IMR-90 (cell line): ENCODE data around the gene SMIM44. TPM values are rescaled to one million over a fixed set of nuclear protein-coding genes. Genes with fewer than 3 reads are reported as not detected.

Experiments used
- ATAC-seq: fragments of 200-7000 bp; cut with Tn5 transposase; 2 replicates; pipeline ENCODE4 v1.9.1; 2020; ENCODE audit warnings: low read depth, mild to moderate bottlenecking, moderate library complexity
- BruUV-seq: library from RNA; stranded (reverse); fragments of 400-500 nt; replicated peaks from 2 replicates; lab custom pipeline; 2021; lab: Mats Ljungman, UMichigan
- CTCF ChIA-PET: fragments of 300-600 bp; formaldehyde crosslinking; extraction: SDS; loops from one replicate; lab custom pipeline; 2021; ENCODE audit warnings: antibody characterized with exemption; lab: Yijun Ruan, JAX
- POLR2A ChIA-PET: fragments of 300-600 bp; sonication (Branson Sonifier 250); formaldehyde crosslinking; loops from one replicate; lab custom pipeline; 2022; ENCODE audit warnings: antibody characterized with exemption; ENCODE audit not compliant: unreplicated experiment; lab: Charles Lee
- DNase-seq: peaks from one replicate; pipeline ENCODE4 v3.0.0; 2013
- H2AFZ ChIP-seq: replicated peaks from 2 replicates; pipeline ENCODE3; 2013; ENCODE audit warnings: low read length, mild to moderate bottlenecking; ENCODE audit not compliant: poor library complexity
- H2AK5ac ChIP-seq: 2 replicates; pipeline ENCODE4 v1.6.1; 2013; ENCODE audit warnings: low read depth, low read length, inconsistent platforms
- H2AK9ac ChIP-seq: replicated peaks from 2 replicates; pipeline ENCODE3; 2013; ENCODE audit warnings: mild to moderate bottlenecking, low read depth, low read length, moderate library complexity; ENCODE audit not compliant: poor library complexity
- H2BK120ac ChIP-seq: 2 replicates; pipeline ENCODE4 v1.6.1; 2013; ENCODE audit warnings: low read depth, low read length, inconsistent platforms
- H2BK15ac ChIP-seq: 3 replicates; pipeline ENCODE4 v1.6.1; 2013; ENCODE audit warnings: low read depth, low read length, inconsistent platforms
- H2BK20ac ChIP-seq: 2 replicates; pipeline ENCODE4 v1.6.1; 2013; ENCODE audit warnings: low read depth, mild to moderate bottlenecking, inconsistent platforms, low read length, moderate library complexity
- H2BK5ac ChIP-seq: 2 replicates; pipeline ENCODE4 v1.6.1; 2013; ENCODE audit warnings: mild to moderate bottlenecking, low read depth, low read length, inconsistent platforms; ENCODE audit not compliant: poor library complexity, severe bottlenecking
- H3K14ac ChIP-seq: replicated peaks from 2 replicates; pipeline ENCODE4 v1.6.1; 2013; ENCODE audit warnings: low read depth, low read length, inconsistent platforms
- H3K18ac ChIP-seq: 2 replicates; pipeline ENCODE4 v1.6.1; 2013; ENCODE audit warnings: low read depth, low read length, control low read depth
- H3K23ac ChIP-seq: 2 replicates; pipeline ENCODE4 v1.6.1; 2013; ENCODE audit warnings: low read depth, low read length, inconsistent platforms
- H3K27ac ChIP-seq: 2 replicates; pipeline ENCODE4 v1.5.1; 2013; ENCODE audit warnings: mild to moderate bottlenecking, control low read depth, low read length; ENCODE audit not compliant: insufficient read depth
- H3K27me3 ChIP-seq: 2 replicates; pipeline ENCODE4 v1.6.1; 2013; ENCODE audit warnings: low read length; ENCODE audit not compliant: control insufficient read depth, insufficient read depth
- H3K36me3 ChIP-seq: 2 replicates; pipeline ENCODE4 v1.6.1; 2013; ENCODE audit warnings: low read length, mixed read lengths; ENCODE audit not compliant: control insufficient read depth, insufficient read depth
- H3K4ac ChIP-seq: 2 replicates; pipeline ENCODE4 v1.6.1; 2013; ENCODE audit warnings: low read depth, low read length, inconsistent platforms
- H3K4me1 ChIP-seq: 2 replicates; pipeline ENCODE4 v1.6.1; 2013; ENCODE audit warnings: low read length, mixed read lengths; ENCODE audit not compliant: control insufficient read depth, insufficient read depth
- H3K4me2 ChIP-seq: 2 replicates; pipeline ENCODE4 v1.6.1; 2013; ENCODE audit warnings: low read depth, mild to moderate bottlenecking, control low read depth, low read length, moderate library complexity
- H3K4me3 ChIP-seq: 2 replicates; pipeline ENCODE4 v1.5.1; 2013; ENCODE audit warnings: low read depth, mild to moderate bottlenecking, control low read depth, low read length, moderate library complexity; ENCODE audit not compliant: insufficient read depth
- H3K56ac ChIP-seq: 2 replicates; pipeline ENCODE4 v1.6.1; 2013; ENCODE audit warnings: low read length, inconsistent platforms; ENCODE audit not compliant: insufficient read depth; ENCODE audit errors: extremely low read depth
- H3K79me1 ChIP-seq, 2 experiments: 2 replicates each; pipeline ENCODE4 v1.6.1; 2013; ENCODE audit warnings: low read length in 2 of 2, inconsistent platforms in 1 of 2, low read depth in 1 of 2
- H3K9ac ChIP-seq: 2 replicates; pipeline ENCODE4 v1.6.1; 2013; ENCODE audit warnings: low read depth, low read length, control low read depth
- H3K9me1 ChIP-seq: 2 replicates; pipeline ENCODE4 v1.6.1; 2013; ENCODE audit warnings: low read length, inconsistent platforms; ENCODE audit not compliant: insufficient read depth
- H3K9me3 ChIP-seq: 2 replicates; pipeline ENCODE4 v1.6.1; 2013; ENCODE audit warnings: low read length; ENCODE audit not compliant: control insufficient read depth, insufficient read depth
- H4K20me1 ChIP-seq: 2 replicates; pipeline ENCODE4 v1.6.1; 2013; ENCODE audit warnings: low read length, inconsistent platforms; ENCODE audit not compliant: insufficient read depth
- H4K5ac ChIP-seq: 2 replicates; pipeline ENCODE4 v1.6.1; 2013; ENCODE audit warnings: mild to moderate bottlenecking, low read depth, low read length, control low read depth
- H4K8ac ChIP-seq, 2 experiments: 2 replicates each; pipeline ENCODE4 v1.6.1; 2013; ENCODE audit warnings: low read depth in 2 of 2, low read length in 2 of 2, control low read depth in 1 of 2, inconsistent platforms in 1 of 2
- H4K91ac ChIP-seq: 2 replicates; pipeline ENCODE4 v1.6.1; 2013; ENCODE audit warnings: low read depth, low read length, inconsistent platforms; ENCODE audit not compliant: insufficient read depth
- BHLHE40 ChIP-seq: fragments of 150-350 bp; IDR thresholded peaks from 2 replicates; pipeline ENCODE4 v1.6.1; 2016; ENCODE audit warnings: mild to moderate bottlenecking, low read depth, low read length
- CEBPB ChIP-seq: IDR thresholded peaks from 2 replicates; pipeline ENCODE4 v1.6.1; 2012; ENCODE audit warnings: low read depth, low read length, improper control_type of control experiment
- CHD1 ChIP-seq: IDR thresholded peaks from 2 replicates; pipeline ENCODE4 v1.6.1; 2012; ENCODE audit warnings: low read depth, low read length, improper control_type of control experiment
- ELK1 ChIP-seq: fragments of 150-350 bp; IDR thresholded peaks from 2 replicates; pipeline ENCODE4 v1.6.1; 2016; ENCODE audit warnings: low read depth, mild to moderate bottlenecking, low read length, moderate library complexity, borderline replicate concordance
- FOS ChIP-seq: fragments of 150-350 bp; IDR thresholded peaks from 2 replicates; pipeline ENCODE4 v1.6.1; 2016; ENCODE audit warnings: low read depth, low read length
- MAFK ChIP-seq: IDR thresholded peaks from 2 replicates; pipeline ENCODE4 v1.6.1; 2012; ENCODE audit warnings: low read depth, low read length, improper control_type of control experiment
- MAZ ChIP-seq: IDR thresholded peaks from 2 replicates; pipeline ENCODE4 v1.6.1; 2012; ENCODE audit warnings: low read depth, mild to moderate bottlenecking, low read length, improper control_type of control experiment, moderate library complexity, borderline replicate concordance
- NFE2L2 ChIP-seq: fragments of 150-350 bp; IDR thresholded peaks from 2 replicates; pipeline ENCODE4 v1.6.1; 2016; ENCODE audit warnings: low read depth, mild to moderate bottlenecking, low read length
- POLR2A ChIP-seq: IDR thresholded peaks from 2 replicates; pipeline ENCODE4 v1.6.1; 2012; ENCODE audit warnings: mild to moderate bottlenecking, low read depth, low read length
- RAD21 ChIP-seq: IDR thresholded peaks from 2 replicates; pipeline ENCODE4 v1.6.1; 2012; ENCODE audit warnings: low read length, improper control_type of control experiment
- RCOR1 ChIP-seq: IDR thresholded peaks from 2 replicates; pipeline ENCODE4 v1.6.1; 2012; ENCODE audit warnings: mild to moderate bottlenecking, low read length, improper control_type of control experiment; ENCODE audit not compliant: insufficient replicate concordance
- RFX5 ChIP-seq: IDR thresholded peaks from 2 replicates; pipeline ENCODE4 v1.8.0; 2012; ENCODE audit warnings: low read depth, mild to moderate bottlenecking, low read length, moderate library complexity
- USF2 ChIP-seq: fragments of 150-350 bp; IDR thresholded peaks from 2 replicates; pipeline ENCODE4 v1.6.1; 2017; ENCODE audit warnings: mild to moderate bottlenecking, antibody characterized with exemption, low read length, low read depth
- WGBS, 2 experiments: methylation state at CpG; one replicate each; pipeline versions ENCODE4 v1.1.5 to v1.1.7; 2013; ENCODE audit warnings: missing lambda C conversion rate in 2 of 2; ENCODE audit not compliant: insufficient read length in 1 of 2; ENCODE audit errors: extremely low coverage in 2 of 2; 5-methylcytosine and 5-hydroxymethylcytosine counted together
- dilution Hi-C: fragments of 300-500 bp; cut with HindIII; formaldehyde crosslinking; loops from one replicate; pipeline ENCODE4 v1.14.3; 2018; ENCODE audit warnings: low sequenced_read_pairs; ENCODE audit not compliant: unreplicated experiment
- in situ Hi-C: fragments of 300-500 bp; cut with MboI; formaldehyde crosslinking; loops from 3 replicates; pipeline ENCODE4 v1.14.3; 2019; ENCODE audit warnings: low sequenced_read_pairs, inconsistent platforms, mixed read lengths
- intact Hi-C: fragments of 100-400 bp; cut with micrococcal nuclease; formaldehyde crosslinking; loops from 2 replicates; pipeline ENCODE4 v1.10.0; 2022
- polyA plus RNA-seq, 3 experiments: library from polyadenylated mRNA; depleted of rRNA; stranded (reverse); fragments of >200 nt; gene quantifications; 2 replicates each; pipeline ENCODE4 v1.2.3, GENCODE V29; 2012; ENCODE audit warnings: low replicate concordance in 1 of 3
- total RNA-seq: library from RNA; depleted of rRNA; stranded (reverse); fragments of >200 nt; gene quantifications from 2 replicates; pipeline ENCODE4 v1.2.3, GENCODE V29; 2012

Gene SMIM44
- total and polyA plus RNA-seq, 2 of the 4 experiments (the other 2 are of a cell fraction): not detected

GRCh38 chr19:3497757-3498520, 14.7 kb upstream of the SMIM44 start (continued):
- TF ChIP-seq RAD21: no peak

GRCh38 chr19:3496392-3497273, 13.4 kb upstream of the SMIM44 start:
- Histone ChIP-seq H3K23ac (no peak overlapping the region), H4K5ac (no peak overlapping the region), H4K20me1 (no peaks in the 10 kb centered on the region), H2AK9ac (peak overlapping the region; percentile 13), H3K4me2 (no peak overlapping the region), H2BK5ac (no peak overlapping the region), H3K4ac (no peak overlapping the region), H3K4me3 (no peak overlapping the region), H3K9me3 (no peaks in the 10 kb centered on the region), H2AK5ac (no peak overlapping the region), H2BK15ac (no peak overlapping the region), H3K79me1 (peaks cover 8 to 40% of the 10 kb centered on the region in 2 experiments; a peak in 3 of 4 replicates), H3K27ac (no peak overlapping the region), H3K36me3 (peaks cover 27% of the 10 kb centered on the region), H3K9ac (no peak overlapping the region), H2AFZ (no peak overlapping the region), H3K56ac (no peak overlapping the region), H3K4me1 (no peaks in the 10 kb centered on the region), H3K27me3 (no peaks in the 10 kb centered on the region), H3K18ac (no peak overlapping the region), H4K8ac (no peak overlapping the region), H3K9me1 (peaks cover 6% of the 10 kb centered on the region; the same call in 1 of the 2 replicates), H2BK120ac (no peak overlapping the region), H3K14ac (no peak overlapping the region), H4K91ac (no peak overlapping the region), H2BK20ac (no peak overlapping the region)
- intact Hi-C loops (no loop called here), in situ Hi-C loops (loop anchor here (25.0 kb wide), 1 partner anchor 534 kb away; no protein-coding TSS in a partner anchor), dilution Hi-C loops (no loop called here)
- ChIA-PET POLR2A (no interaction called here), CTCF (no interaction called here)
- no TSS peak for BruUV-seq
- WGBS, 2 experiments: 98% methylated on average over 23 of the region's 32 CpGs; no CpG with 5 or more reads in 1 of the 2 experiments
- DNase-seq (no peak), ATAC-seq (no peak)
- TF ChIP-seq MAFK: no peak
- no peak for TF ChIP-seq MAZ
- no peak for TF ChIP-seq RAD21
- no peak for TF ChIP-seq POLR2A
- no peak for TF ChIP-seq CEBPB
- no peak for TF ChIP-seq ELK1
- TF ChIP-seq FOS: no peak
- no peak for TF ChIP-seq BHLHE40
- TF ChIP-seq CHD1: no peak
- no peak for TF ChIP-seq NFE2L2
- TF ChIP-seq USF2: no peak
- TF ChIP-seq RCOR1: no peak
- TF ChIP-seq RFX5: no peak
